Measurements from ENCODE around the gene DPP6. TPM values are rescaled to one million over a fixed set of nuclear protein-coding genes. Genes with fewer than 3 reads are reported as not detected.

The DPP6 gene
- total RNA-seq, 1 experiment from 2014 or later, result not detected

- no peak overlapping the region for H3K4me3 Mint-ChIP-seq (ENCODE audit: unreplicated experiment)
- Histone ChIP-seq H3K4me1 (no peaks in the 10 kb centered on the region), H3K9me3 (0 out of 2 replicates have a peak, but pooled peaks cover 2% of the 10 kb centered on the region), H3K27me3 (replicated peaks; ENCODE audit: control insufficient read depth, insufficient read depth, low read length) (no peaks in the 10 kb centered on the region), H3K36me3 (ENCODE audit: control insufficient read depth, insufficient read depth, low read length) (no peaks in the 10 kb centered on the region), H3K4me3 (ENCODE audit: low read depth, low read length) (no peak overlapping the region)
- no peak for TF ChIP-seq CTCF (IDR thresholded peaks at IDR 0.05; ENCODE audit: insufficient read depth in 1 of 2, low read depth in 1 of 2, low read length in 1 of 2, severe bottlenecking in 1 of 2, unreplicated experiment in 1 of 2)
- ChIA-PET POLR2A (no interaction called here), CTCF (no interaction called here)
- no peak for DNase-seq
- BruUV-seq (replicated peaks), result no TSS peak
- intact Hi-C loops (cut with micrococcal nuclease; ENCODE audit: unreplicated experiment), result no loop called here
- no peaks in the 10 kb centered on the region for H3K4me1 Mint-ChIP-seq (ENCODE audit: low read depth, unreplicated experiment)
- no peaks in the 10 kb centered on the region for H3K36me3 Mint-ChIP-seq (ENCODE audit: insufficient read depth, unreplicated experiment)
- H3K27me3 Mint-ChIP-seq (ENCODE audit: insufficient read depth, unreplicated experiment), result peaks cover 2% of the 10 kb centered on the region
- H3K9me3 Mint-ChIP-seq (ENCODE audit: unreplicated experiment), result peaks cover 19% of the 10 kb centered on the region
- no peak overlapping the region for H3K27ac Mint-ChIP-seq (ENCODE audit: unreplicated experiment)
Measured at GRCh38 chr7:154438571-154439367, 386.6 kb downstream of the DPP6 start.

- no peaks in the 10 kb centered on the region for H3K36me3 Mint-ChIP-seq (ENCODE audit: insufficient read depth, unreplicated experiment)
- Histone ChIP-seq H3K4me3 (ENCODE audit: low read depth, low read length) (no peak overlapping the region), H3K27me3 (replicated peaks; ENCODE audit: control insufficient read depth, insufficient read depth, low read length) (no peaks in the 10 kb centered on the region), H3K9me3 (no peaks in the 10 kb centered on the region), H3K36me3 (ENCODE audit: control insufficient read depth, insufficient read depth, low read length) (no peaks in the 10 kb centered on the region), H3K4me1 (no peaks in the 10 kb centered on the region)
- no peak overlapping the region for H3K4me3 Mint-ChIP-seq (ENCODE audit: unreplicated experiment)
- no TSS peak for BruUV-seq (replicated peaks)
- no peak for TF ChIP-seq CTCF (IDR thresholded peaks at IDR 0.05; ENCODE audit: insufficient read depth in 1 of 2, low read depth in 1 of 2, low read length in 1 of 2, severe bottlenecking in 1 of 2, unreplicated experiment in 1 of 2)
- no peak overlapping the region for H3K27ac Mint-ChIP-seq (ENCODE audit: unreplicated experiment)
- intact Hi-C loops (cut with micrococcal nuclease; ENCODE audit: unreplicated experiment), result no loop called here
- H3K4me1 Mint-ChIP-seq (ENCODE audit: low read depth, unreplicated experiment), result no peaks in the 10 kb centered on the region
- CTCF ChIA-PET, result no interaction called here
- no peaks in the 10 kb centered on the region for H3K27me3 Mint-ChIP-seq (ENCODE audit: insufficient read depth, unreplicated experiment)
- peaks cover 22% of the 10 kb centered on the region for H3K9me3 Mint-ChIP-seq (ENCODE audit: unreplicated experiment)
- POLR2A ChIA-PET, result no interaction called here
- no peak for DNase-seq
Measured at GRCh38 chr7:154440058-154440457, 387.9 kb downstream of the DPP6 start.

GRCh38 chr7:154440651-154441050 is 388.5 kb downstream of the DPP6 start:
- CTCF ChIA-PET, result no interaction called here
- POLR2A ChIA-PET, result no interaction called here
- Mint-ChIP-seq H3K9me3 (ENCODE audit: unreplicated experiment) (peaks cover 28% of the 10 kb centered on the region), H3K27ac (ENCODE audit: unreplicated experiment) (no peak overlapping the region), H3K4me3 (ENCODE audit: unreplicated experiment) (no peak overlapping the region), H3K36me3 (ENCODE audit: insufficient read depth, unreplicated experiment) (no peaks in the 10 kb centered on the region), H3K27me3 (ENCODE audit: insufficient read depth, unreplicated experiment) (no peaks in the 10 kb centered on the region), H3K4me1 (ENCODE audit: low read depth, unreplicated experiment) (no peaks in the 10 kb centered on the region)
- Histone ChIP-seq H3K36me3 (ENCODE audit: control insufficient read depth, insufficient read depth, low read length) (no peaks in the 10 kb centered on the region), H3K27me3 (replicated peaks; ENCODE audit: control insufficient read depth, insufficient read depth, low read length) (no peaks in the 10 kb centered on the region), H3K4me1 (no peaks in the 10 kb centered on the region), H3K4me3 (ENCODE audit: low read depth, low read length) (no peak overlapping the region), H3K9me3 (no peaks in the 10 kb centered on the region)
- DNase-seq, result no peak
- intact Hi-C loops (cut with micrococcal nuclease; ENCODE audit: unreplicated experiment), result no loop called here
- no peak for TF ChIP-seq CTCF (IDR thresholded peaks at IDR 0.05; ENCODE audit: insufficient read depth in 1 of 2, low read depth in 1 of 2, low read length in 1 of 2, severe bottlenecking in 1 of 2, unreplicated experiment in 1 of 2)
- no TSS peak for BruUV-seq (replicated peaks)

Data from Caco-2 (cell line).